Common myeloid progenitor, CD34-positive (primary cell): ENCODE measurements around the gene SH3BP2.

Experiments
- CTCF ChIA-PET: fragments of 350-600 bp; sonication (Branson Sonifier 250); formaldehyde crosslinking; loops from one replicate; lab custom pipeline; 2021; ENCODE audit warnings: antibody characterized with exemption; lab: Charles Lee
- POLR2A ChIA-PET: fragments of 350-600 bp; sonication (Branson Sonifier 250); formaldehyde crosslinking; loops from one replicate; lab custom pipeline; 2021; ENCODE audit warnings: antibody characterized with exemption; lab: Charles Lee
- DNase-seq, 3 donors: peaks; one replicate each; pipeline versions ENCODE4 v3.0.0 to v3.0.0-alpha.2; 2013
- H3K27ac ChIP-seq, 2 experiments: 1 replicate in 1 of 2; 2 replicates in 1 of 2; pipeline ENCODE4 v1.7.0; 2013; ENCODE audit warnings: inconsistent platforms in 2 of 2, low read length in 2 of 2, mild to moderate bottlenecking in 2 of 2, low read depth in 1 of 2, moderate library complexity in 1 of 2; ENCODE audit not compliant: severe bottlenecking in 2 of 2, insufficient read depth in 1 of 2, poor library complexity in 1 of 2
- H3K27me3 ChIP-seq, 5 experiments: replicated peaks in 2 of 5; 1 replicate in 3 of 5; 2 replicates in 2 of 5; pipeline versions ENCODE4 v1.6.1 to v1.7.0; 2013; ENCODE audit warnings: low read length in 4 of 5, mild to moderate bottlenecking in 2 of 5, moderate library complexity in 2 of 5, inconsistent platforms in 1 of 5; ENCODE audit not compliant: insufficient read depth in 5 of 5, control insufficient read depth in 4 of 5
- H3K36me3 ChIP-seq, 4 experiments: 1 replicate in 2 of 4; 2 replicates in 2 of 4; pipeline versions ENCODE4 v1.6.1 to v1.7.0; 2013; ENCODE audit warnings: low read length in 3 of 4, control low read depth in 1 of 4, mild to moderate bottlenecking in 1 of 4; ENCODE audit not compliant: control insufficient read depth in 4 of 4, insufficient read depth in 4 of 4
- H3K4me1 ChIP-seq, 4 experiments: 1 replicate in 3 of 4; 2 replicates in 1 of 4; pipeline versions ENCODE4 v1.6.1 to v1.7.1; 2013; ENCODE audit warnings: low read length in 3 of 4, mild to moderate bottlenecking in 3 of 4, control low read depth in 1 of 4, inconsistent platforms in 1 of 4, moderate library complexity in 1 of 4; ENCODE audit not compliant: control insufficient read depth in 4 of 4, insufficient read depth in 4 of 4; ENCODE audit errors: control extremely low read depth in 1 of 4
- H3K4me3 ChIP-seq, 7 experiments: 1 replicate in 4 of 7; 2 replicates in 3 of 7; pipeline versions ENCODE4 v1.5.1 to v1.7.0; 2013; ENCODE audit warnings: mild to moderate bottlenecking in 7 of 7, low read length in 6 of 7, moderate library complexity in 6 of 7, inconsistent platforms in 2 of 7, low read depth in 2 of 7, control low read depth in 1 of 7; ENCODE audit not compliant: insufficient read depth in 4 of 7, control insufficient read depth in 1 of 7; ENCODE audit errors: extremely low read depth in 1 of 7
- H3K9me3 ChIP-seq, 5 experiments: 1 replicate in 4 of 5; 2 replicates in 1 of 5; pipeline versions ENCODE4 v1.6.1 to v1.7.1; 2013; ENCODE audit warnings: low read length in 4 of 5, mild to moderate bottlenecking in 2 of 5, inconsistent platforms in 1 of 5, low read depth in 1 of 5, moderate library complexity in 1 of 5; ENCODE audit not compliant: control insufficient read depth in 4 of 5, insufficient read depth in 2 of 5; ENCODE audit errors: control extremely low read depth in 1 of 5
- whole genome bisulfite sequencing: methylation state at CpG from one replicate; pipeline ENCODE4 v1.1.5; 2013; ENCODE audit not compliant: insufficient coverage; 5-methylcytosine and 5-hydroxymethylcytosine counted together

SH3BP2 gene

GRCh38 chr4:2824329-2824835 is 31.5 kb downstream of the SH3BP2 start:
- no peak overlapping the region for H3K27ac ChIP-seq
- no peak for DNase-seq
- ChIA-PET POLR2A (no interaction called here), CTCF (interaction anchor here (1.7 kb wide), 1 partner anchor 60 kb away, joined by 4 read pairs; no protein-coding TSS in a partner anchor)
- no peaks in the 10 kb centered on the region for H3K27me3 ChIP-seq
- no peak overlapping the region for H3K4me3 ChIP-seq
- H3K4me1 ChIP-seq: peaks cover 0 to 5% (median under 1%) of the 10 kb centered on the region in 4 experiments
- H3K36me3 ChIP-seq: peaks cover 0 to 81% (median 62%) of the 10 kb centered on the region in 4 experiments
- no peaks in the 10 kb centered on the region for H3K9me3 ChIP-seq
- WGBS: 93% methylated on average over 20 of the region's 24 CpGs

DNA sequence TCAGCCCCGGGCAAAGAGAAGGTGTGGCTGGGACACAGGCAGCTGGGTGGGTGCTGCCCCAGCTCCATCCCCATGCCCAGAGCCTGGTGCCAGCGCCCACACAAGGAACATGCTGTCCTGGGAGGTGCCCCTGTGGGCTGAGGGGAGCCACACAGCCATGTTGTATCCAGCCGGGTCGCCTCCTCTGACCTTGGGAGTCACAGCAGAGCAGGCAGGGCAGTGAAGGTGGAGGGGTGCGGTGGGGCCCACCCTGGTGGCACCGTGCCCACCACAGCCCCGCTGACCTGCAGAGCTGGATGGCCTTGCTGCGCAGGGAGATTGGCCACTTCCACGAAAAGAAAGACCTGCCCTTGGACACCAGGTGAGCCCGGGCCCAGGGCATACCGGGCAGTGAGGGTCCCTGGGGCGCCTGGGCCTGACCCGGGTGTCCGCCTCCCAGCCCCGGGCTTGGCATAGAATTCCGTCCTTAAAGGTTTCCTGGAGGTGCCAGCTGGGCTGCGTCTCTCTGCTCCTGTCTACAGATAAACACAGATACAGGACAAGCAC is 32.0 kb downstream of the SH3BP2 start:
- DNase-seq: no peak
- no peaks in the 10 kb centered on the region for H3K27me3 ChIP-seq
- H3K4me3 ChIP-seq: no peak overlapping the region
- H3K27ac ChIP-seq: no peak overlapping the region
- H3K4me1 ChIP-seq: peaks cover 0 to under 1% (median 0%) of the 10 kb centered on the region in 4 experiments
- CTCF ChIA-PET: interaction anchor here (1.7 kb wide), 1 partner anchor 61 kb away, joined by 4 read pairs; no protein-coding TSS in a partner anchor
- H3K9me3 ChIP-seq: no peaks in the 10 kb centered on the region
- POLR2A ChIA-PET: no interaction called here
- H3K36me3 ChIP-seq: peaks cover 0 to 86% (median 62%) of the 10 kb centered on the region in 4 experiments
- 95% methylated on average over 17 of the region's 17 CpGs for WGBS

GRCh38 chr4:2825740-2826139 is 32.9 kb downstream of the SH3BP2 start:
- Histone ChIP-seq H3K4me1 (no peaks in the 10 kb centered on the region), H3K9me3 (no peaks in the 10 kb centered on the region), H3K36me3 (peaks cover 0 to 86% (median 63%) of the 10 kb centered on the region in 4 experiments), H3K27ac (no peak overlapping the region), H3K27me3 (no peaks in the 10 kb centered on the region), H3K4me3 (no peak overlapping the region)
- DNase-seq: no peak
- CTCF ChIA-PET: no interaction called here
- 97% methylated on average over 9 of the region's 13 CpGs for WGBS
- POLR2A ChIA-PET: no interaction called here

- no peak overlapping the region for H3K27ac ChIP-seq
- H3K9me3 ChIP-seq: no peaks in the 10 kb centered on the region
- no peak overlapping the region for H3K4me3 ChIP-seq
- ChIA-PET POLR2A (no interaction called here), CTCF (no interaction called here)
- H3K4me1 ChIP-seq: no peaks in the 10 kb centered on the region
- 96% methylated on average over 26 of the region's 31 CpGs for WGBS
- DNase-seq: no peak
- peaks cover 0 to 92% (median 70%) of the 10 kb centered on the region in 4 experiments for H3K36me3 ChIP-seq
- no peaks in the 10 kb centered on the region for H3K27me3 ChIP-seq
Observed at GRCh38 chr4:2827071-2827873, 34.4 kb downstream of the SH3BP2 start.

DNA sequence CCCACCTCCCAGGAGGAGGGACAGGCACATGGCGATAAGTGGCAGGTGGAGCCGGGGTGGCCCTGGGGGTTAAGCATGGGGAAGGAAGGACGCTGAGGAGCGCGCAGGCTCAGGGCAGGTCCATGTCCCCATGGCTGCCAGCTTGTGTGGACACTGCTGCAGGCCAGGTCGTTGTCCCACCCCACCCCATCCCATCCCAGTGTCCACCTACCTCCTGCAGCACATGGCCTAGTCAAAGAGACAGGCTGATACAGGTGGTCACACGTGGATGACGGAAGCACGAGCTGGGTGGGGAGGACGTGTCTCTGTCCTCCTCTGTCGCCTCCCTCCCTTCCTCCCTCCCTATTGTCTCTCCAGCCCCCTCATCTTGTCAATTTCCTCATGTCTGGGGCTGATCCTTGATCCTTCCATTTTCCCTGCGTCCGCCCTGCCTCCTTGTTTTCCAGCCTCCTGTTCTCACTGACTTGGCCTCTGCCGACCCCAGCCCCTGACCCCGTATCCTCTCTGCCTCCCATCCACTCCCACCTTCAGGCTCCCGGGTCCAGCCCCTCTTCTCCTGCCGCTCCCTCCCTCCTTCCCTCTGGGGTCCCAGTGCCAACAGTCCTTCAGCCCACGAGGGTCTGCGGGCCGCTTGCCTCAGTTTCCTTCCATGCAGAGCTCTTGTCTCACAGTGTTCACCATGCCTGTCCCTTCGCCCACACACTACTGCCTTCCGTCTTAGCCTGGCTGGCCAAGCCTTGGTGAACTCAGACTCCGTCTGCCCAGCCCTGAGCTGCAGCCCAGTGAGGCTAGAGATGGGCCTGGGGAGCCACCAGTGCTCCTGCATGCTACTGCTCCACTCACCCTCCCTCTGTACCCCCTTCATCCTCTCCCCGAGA is 35.2 kb downstream of the SH3BP2 start:
- POLR2A ChIA-PET: no interaction called here
- H3K27ac ChIP-seq: no peak overlapping the region
- CTCF ChIA-PET: no interaction called here
- H3K4me3 ChIP-seq: no peak overlapping the region
- H3K36me3 ChIP-seq: peaks cover 0 to 91% (median 67%) of the 10 kb centered on the region in 4 experiments
- H3K27me3 ChIP-seq: no peaks in the 10 kb centered on the region
- H3K9me3 ChIP-seq: no peaks in the 10 kb centered on the region
- DNase-seq: no peak
- 93% methylated on average over 18 of the region's 24 CpGs for WGBS
- H3K4me1 ChIP-seq: no peaks in the 10 kb centered on the region

DNA sequence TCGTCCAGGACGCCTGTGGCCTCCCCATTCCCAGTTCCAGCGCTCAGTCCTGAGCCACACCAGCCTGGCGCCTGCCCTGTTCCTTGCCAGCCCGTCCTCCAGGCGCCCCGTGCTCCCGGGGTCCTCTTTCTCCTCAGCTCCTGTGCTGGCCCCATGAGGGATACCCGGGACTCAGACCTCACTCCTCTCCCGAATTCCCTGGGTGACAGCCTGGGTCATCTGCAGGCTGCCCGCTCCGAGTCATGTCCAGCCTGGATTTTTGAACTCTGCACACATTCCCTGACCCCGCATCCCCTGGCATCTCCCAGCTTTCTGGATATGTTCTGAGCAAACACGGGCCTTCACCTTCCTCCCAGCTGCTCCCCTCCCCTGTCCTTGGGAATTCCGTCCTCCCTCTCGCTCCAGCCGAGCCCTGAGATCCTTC is 35.9 kb downstream of the SH3BP2 start:
- no peak for DNase-seq
- Histone ChIP-seq H3K36me3 (peaks cover 0 to 90% (median 68%) of the 10 kb centered on the region in 4 experiments), H3K4me1 (peaks cover 0 to 3% (median under 1%) of the 10 kb centered on the region in 4 experiments), H3K27me3 (no peaks in the 10 kb centered on the region), H3K4me3 (no peak overlapping the region), H3K27ac (no peak overlapping the region), H3K9me3 (no peaks in the 10 kb centered on the region)
- 94% methylated on average over 17 of the region's 17 CpGs for WGBS
- CTCF ChIA-PET: no interaction called here
- POLR2A ChIA-PET: no interaction called here
